Astrocyte (in vitro differentiated cells and primary cell): ENCODE data around the gene SERTAD4. TPM values are rescaled to one million over a fixed set of nuclear protein-coding genes. Genes with fewer than 3 reads are reported as not detected.

ENCODE experiments used
- DNase-seq: peaks from one replicate; pipeline ENCODE4 v3.0.0-alpha.2; 2010; ENCODE audit warnings: low read depth
- FAIRE-seq: peaks from 2 replicates; lab custom pipeline; 2011; peaks lifted over from hg19 to GRCh38; lab: Jason Lieb, UNC
- H2AFZ ChIP-seq: 2 replicates; pipeline ENCODE4 v1.6.0; 2012; ENCODE audit warnings: low read depth, low read length, inconsistent platforms
- H3K27ac ChIP-seq: 2 replicates; pipeline ENCODE4 v1.5.1; 2011; ENCODE audit warnings: low read depth, low read length, inconsistent platforms
- H3K27me3 ChIP-seq: 2 replicates; pipeline ENCODE4 v1.6.0; 2011; ENCODE audit warnings: low read length, inconsistent platforms; ENCODE audit not compliant: insufficient read depth
- H3K36me3 ChIP-seq: 2 replicates; pipeline ENCODE4 v1.5.1; 2011; ENCODE audit warnings: low read length, inconsistent platforms; ENCODE audit not compliant: insufficient read depth
- H3K4me1 ChIP-seq: 2 replicates; pipeline ENCODE4 v1.5.1; 2011; ENCODE audit warnings: low read length, inconsistent platforms; ENCODE audit not compliant: insufficient read depth
- H3K4me2 ChIP-seq: 2 replicates; pipeline ENCODE4 v1.6.0; 2012; ENCODE audit warnings: low read length, inconsistent platforms
- H3K4me3 ChIP-seq: 2 replicates; pipeline ENCODE4 v1.5.1; 2011; ENCODE audit warnings: low read depth, mild to moderate bottlenecking, low read length, inconsistent platforms; ENCODE audit not compliant: insufficient read depth
- H3K79me2 ChIP-seq: 2 replicates; pipeline ENCODE4 v1.6.0; 2012; ENCODE audit warnings: mild to moderate bottlenecking, low read length, inconsistent platforms; ENCODE audit not compliant: insufficient read depth
- H3K9ac ChIP-seq: 2 replicates; pipeline ENCODE4 v1.6.0; 2012; ENCODE audit warnings: mild to moderate bottlenecking, low read length, inconsistent platforms
- H3K9me3 ChIP-seq: 2 replicates; pipeline ENCODE4 v1.5.1; 2012; ENCODE audit warnings: low read depth, mild to moderate bottlenecking, low read length, inconsistent platforms; ENCODE audit not compliant: insufficient read depth
- H4K20me1 ChIP-seq: 2 replicates; pipeline ENCODE4 v1.6.0; 2012; ENCODE audit warnings: low read length, inconsistent platforms; ENCODE audit not compliant: insufficient read depth
- H3K27ac Mint-ChIP-seq: one replicate; pipeline ENCODE4 v1.8.0; 2021; ENCODE audit warnings: mild to moderate bottlenecking, mixed read lengths; ENCODE audit not compliant: unreplicated experiment
- H3K27me3 Mint-ChIP-seq: one replicate; pipeline ENCODE4 v1.8.0; 2021; ENCODE audit warnings: low read depth, mixed read lengths; ENCODE audit not compliant: unreplicated experiment
- H3K36me3 Mint-ChIP-seq: one replicate; pipeline ENCODE4 v1.8.0; 2021; ENCODE audit warnings: low read depth, mixed read lengths; ENCODE audit not compliant: unreplicated experiment
- H3K4me1 Mint-ChIP-seq: one replicate; pipeline ENCODE4 v1.8.0; 2021; ENCODE audit warnings: low read depth, mixed read lengths; ENCODE audit not compliant: unreplicated experiment
- H3K4me3 Mint-ChIP-seq: one replicate; pipeline ENCODE4 v1.8.0; 2021; ENCODE audit warnings: mild to moderate bottlenecking, moderate library complexity, mixed read lengths; ENCODE audit not compliant: unreplicated experiment
- H3K9me3 Mint-ChIP-seq: one replicate; pipeline ENCODE4 v1.8.0; 2021; ENCODE audit warnings: mild to moderate bottlenecking, mixed read lengths; ENCODE audit not compliant: unreplicated experiment
- CTCF ChIP-seq: IDR thresholded peaks from 2 replicates; pipeline ENCODE4 v1.5.1; 2011; ENCODE audit warnings: low read depth, mild to moderate bottlenecking, inconsistent platforms, low read length, moderate library complexity; ENCODE audit not compliant: insufficient read depth
- EZH2 ChIP-seq: IDR thresholded peaks from 2 replicates; pipeline ENCODE4 v1.6.1; 2012; ENCODE audit warnings: mild to moderate bottlenecking, low read length, inconsistent platforms; ENCODE audit not compliant: insufficient read depth
- total RNA-seq: library from RNA; stranded (reverse); gene quantifications from 2 replicates; pipeline ENCODE4 v1.2.1, GENCODE V29; 2021

SERTAD4 gene
- total RNA-seq, 1 donor from 2014 or later, result 4.6 TPM

GRCh38 chr1:210239349-210240111 is 6.9 kb downstream of the SERTAD4 start:
- Mint-ChIP-seq H3K4me3 (no peak overlapping the region), H3K4me1 (peaks cover 35% of the 10 kb centered on the region), H3K9me3 (no peaks in the 10 kb centered on the region), H3K36me3 (no peaks in the 10 kb centered on the region), H3K27ac (no peak overlapping the region), H3K27me3 (peaks cover 3% of the 10 kb centered on the region)
- DNase-seq (peak; percentile 98), FAIRE-seq (peak; percentile 78)
- no peaks in the 10 kb centered on the region for H3K27me3 ChIP-seq
- H3K4me1 ChIP-seq, result peaks cover 58% of the 10 kb centered on the region
- H2AFZ ChIP-seq, result no peak overlapping the region
- no peak overlapping the region for H3K4me3 ChIP-seq
- no peaks in the 10 kb centered on the region for H4K20me1 ChIP-seq
- H3K9ac ChIP-seq, result peak overlapping the region; percentile 42
- peak overlapping the region; percentile 76 for H3K4me2 ChIP-seq
- no peaks in the 10 kb centered on the region for H3K9me3 ChIP-seq
- peak; percentile 73 for TF ChIP-seq CTCF
- no peak for TF ChIP-seq EZH2
- H3K27ac ChIP-seq, result peak overlapping the region; percentile 71
- no peaks in the 10 kb centered on the region for H3K79me2 ChIP-seq
- H3K36me3 ChIP-seq, result peaks cover 5% of the 10 kb centered on the region

GRCh38 chr1:210241121-210241520 is 8.5 kb downstream of the SERTAD4 start:
- Histone ChIP-seq H3K9me3 (no peaks in the 10 kb centered on the region), H3K79me2 (no peaks in the 10 kb centered on the region), H3K4me2 (peak overlapping the region; percentile 18), H3K4me3 (no peak overlapping the region), H3K27ac (no peak overlapping the region), H3K27me3 (no peaks in the 10 kb centered on the region), H3K36me3 (peaks cover 5% of the 10 kb centered on the region), H2AFZ (no peak overlapping the region), H3K9ac (no peak overlapping the region), H4K20me1 (no peaks in the 10 kb centered on the region), H3K4me1 (peaks cover 62% of the 10 kb centered on the region)
- TF ChIP-seq CTCF (no peak), EZH2 (no peak)
- Mint-ChIP-seq H3K9me3 (no peaks in the 10 kb centered on the region), H3K4me1 (peaks cover 43% of the 10 kb centered on the region), H3K27me3 (peaks cover 3% of the 10 kb centered on the region), H3K36me3 (no peaks in the 10 kb centered on the region), H3K27ac (no peak overlapping the region), H3K4me3 (no peak overlapping the region)
- DNase-seq (peak; percentile 54), FAIRE-seq (no peak)
